ENCODE measurements around the gene BLOC1S1. TPM values are rescaled to one million over a fixed set of nuclear protein-coding genes. Genes with fewer than 3 reads are reported as not detected.

Gene BLOC1S1
- total RNA-seq, 1 donor from 2014 or later: 109 TPM

DNA sequence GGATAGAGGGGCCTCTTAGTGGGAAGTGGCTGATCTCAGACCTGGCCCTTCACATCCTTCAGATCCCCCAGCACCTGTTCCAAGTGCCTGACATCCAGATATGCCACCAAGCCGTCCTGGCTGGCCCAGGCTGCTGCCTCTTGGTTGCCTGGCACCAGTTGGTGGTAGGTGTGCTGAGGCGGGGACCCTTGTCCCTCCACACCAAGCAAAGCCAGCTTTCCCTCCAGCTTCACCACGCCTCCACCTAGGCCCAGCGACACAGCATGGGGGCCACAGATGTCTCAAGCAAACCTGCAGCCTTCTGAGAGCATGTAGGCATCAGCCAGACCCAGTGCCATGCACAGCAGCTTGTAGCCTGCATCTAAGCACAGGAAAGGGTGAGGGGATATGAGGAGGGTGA, 16.4 kb downstream of the BLOC1S1 start:
- intact Hi-C loops (cut with micrococcal nuclease): no loop called here
- Histone ChIP-seq H3K27me3 (ENCODE audit: low read depth) (no peaks in the 10 kb centered on the region), H3K36me3 (peaks cover 2% of the 10 kb centered on the region), H3K4me3 (no peak overlapping the region), H3K27ac (replicated peaks) (no peak overlapping the region), H3K9me3 (replicated peaks) (no peaks in the 10 kb centered on the region), H3K4me1 (peaks cover 38% of the 10 kb centered on the region)
- DNase-seq: no peak
- TF ChIP-seq, protein P1, sequence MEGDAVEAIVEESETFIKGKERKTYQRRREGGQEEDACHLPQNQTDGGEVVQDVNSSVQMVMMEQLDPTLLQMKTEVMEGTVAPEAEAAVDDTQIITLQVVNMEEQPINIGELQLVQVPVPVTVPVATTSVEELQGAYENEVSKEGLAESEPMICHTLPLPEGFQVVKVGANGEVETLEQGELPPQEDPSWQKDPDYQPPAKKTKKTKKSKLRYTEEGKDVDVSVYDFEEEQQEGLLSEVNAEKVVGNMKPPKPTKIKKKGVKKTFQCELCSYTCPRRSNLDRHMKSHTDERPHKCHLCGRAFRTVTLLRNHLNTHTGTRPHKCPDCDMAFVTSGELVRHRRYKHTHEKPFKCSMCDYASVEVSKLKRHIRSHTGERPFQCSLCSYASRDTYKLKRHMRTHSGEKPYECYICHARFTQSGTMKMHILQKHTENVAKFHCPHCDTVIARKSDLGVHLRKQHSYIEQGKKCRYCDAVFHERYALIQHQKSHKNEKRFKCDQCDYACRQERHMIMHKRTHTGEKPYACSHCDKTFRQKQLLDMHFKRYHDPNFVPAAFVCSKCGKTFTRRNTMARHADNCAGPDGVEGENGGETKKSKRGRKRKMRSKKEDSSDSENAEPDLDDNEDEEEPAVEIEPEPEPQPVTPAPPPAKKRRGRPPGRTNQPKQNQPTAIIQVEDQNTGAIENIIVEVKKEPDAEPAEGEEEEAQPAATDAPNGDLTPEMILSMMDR (IDR thresholded peaks at IDR 0.05; ENCODE audit: borderline replicate concordance): no peak

DNA sequence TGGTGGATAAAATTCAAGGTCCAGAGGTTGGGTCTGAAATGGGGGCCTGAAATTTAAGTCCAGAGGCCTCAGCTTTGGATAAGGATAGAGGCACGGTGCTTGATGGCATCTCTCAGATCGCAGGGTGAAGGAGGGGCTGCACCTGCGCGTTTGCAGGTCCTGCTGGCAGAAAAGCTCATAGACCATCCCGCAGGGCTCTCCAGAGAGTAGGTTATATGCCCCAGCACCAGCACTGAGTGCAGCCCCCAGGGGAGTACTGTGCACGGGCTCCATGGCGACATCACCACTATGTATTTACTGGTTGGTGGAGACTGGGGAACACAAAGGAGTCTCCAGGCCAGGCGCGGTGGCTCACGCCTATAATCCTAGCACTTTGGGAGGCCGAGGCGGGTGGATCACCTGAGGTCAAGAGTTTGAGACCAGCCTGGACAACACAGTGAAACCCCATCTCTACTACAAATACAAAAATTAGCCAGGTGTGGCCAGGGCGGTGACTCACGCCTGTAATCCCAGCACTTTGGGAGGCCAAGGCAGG, 17.2 kb downstream of the BLOC1S1 start:
- H3K4me3 ChIP-seq: no peak overlapping the region
- no peak for DNase-seq
- intact Hi-C loops (cut with micrococcal nuclease): no loop called here

DNA sequence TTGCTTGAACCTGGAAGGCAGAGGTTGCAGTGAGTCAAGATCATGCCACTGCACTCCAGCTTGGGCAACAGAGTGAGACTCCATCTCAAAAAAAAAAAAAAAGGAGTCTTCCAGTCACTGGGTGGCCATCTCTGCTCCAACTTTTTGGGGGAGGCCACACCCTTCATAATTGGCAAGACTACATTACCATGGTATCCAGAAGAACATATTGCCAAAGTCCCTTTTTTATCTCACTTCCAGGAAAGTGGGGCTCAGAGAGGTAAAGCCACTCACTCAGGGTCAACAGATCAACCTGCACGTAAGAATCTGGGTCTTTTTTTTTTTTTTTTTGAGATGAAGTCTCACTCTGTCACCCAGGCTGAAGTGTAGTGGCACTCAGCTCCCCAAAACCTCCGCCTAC, 18.0 kb downstream of the BLOC1S1 start:
- peaks cover 37% of the 10 kb centered on the region for H3K4me1 ChIP-seq
- H3K4me3 ChIP-seq: no peak overlapping the region
- no peaks in the 10 kb centered on the region for H3K9me3 ChIP-seq (replicated peaks)
- no peak overlapping the region for H3K27ac ChIP-seq (replicated peaks)
- intact Hi-C loops (cut with micrococcal nuclease): no loop called here
- DNase-seq: no peak
- no peaks in the 10 kb centered on the region for H3K27me3 ChIP-seq (ENCODE audit: low read depth)
- no peaks in the 10 kb centered on the region for H3K36me3 ChIP-seq
- TF ChIP-seq, protein P1 (IDR thresholded peaks at IDR 0.05; ENCODE audit: borderline replicate concordance): no peak

More for the DNA sequence above, 17.2 kb downstream of the BLOC1S1 start:
- Histone ChIP-seq H3K27ac (replicated peaks) (no peak overlapping the region), H3K36me3 (no peaks in the 10 kb centered on the region), H3K27me3 (ENCODE audit: low read depth) (no peaks in the 10 kb centered on the region), H3K9me3 (replicated peaks) (no peaks in the 10 kb centered on the region), H3K4me1 (peaks cover 38% of the 10 kb centered on the region)
- TF ChIP-seq, protein P1 (IDR thresholded peaks at IDR 0.05; ENCODE audit: borderline replicate concordance): no peak

DNA sequence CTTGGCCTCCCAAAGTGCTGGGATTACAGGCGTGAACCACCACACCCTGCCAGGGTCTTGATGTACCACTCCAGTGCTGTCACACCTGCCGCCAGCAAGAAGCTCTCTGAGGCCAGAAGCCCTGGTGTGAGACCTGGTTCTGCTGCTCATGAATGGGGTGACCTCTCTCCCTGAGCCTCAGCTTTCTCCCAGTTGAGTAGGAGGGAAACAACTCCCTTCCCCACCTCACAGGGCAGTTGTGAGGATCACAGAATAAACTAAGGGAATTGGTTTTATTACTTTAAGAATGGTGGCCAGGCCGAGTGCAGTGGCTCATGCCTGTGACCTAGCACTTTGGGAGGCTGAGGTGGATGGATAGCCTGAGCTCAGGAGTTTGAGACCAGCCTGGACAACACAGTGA, 18.7 kb downstream of the BLOC1S1 start:
- no peaks in the 10 kb centered on the region for H3K27me3 ChIP-seq (ENCODE audit: low read depth)
- intact Hi-C loops (cut with micrococcal nuclease): no loop called here
- H3K9me3 ChIP-seq (replicated peaks): no peaks in the 10 kb centered on the region
- no peaks in the 10 kb centered on the region for H3K36me3 ChIP-seq
- TF ChIP-seq, protein P1 (IDR thresholded peaks at IDR 0.05; ENCODE audit: borderline replicate concordance): no peak
- H3K27ac ChIP-seq (replicated peaks): no peak overlapping the region
- peaks cover 37% of the 10 kb centered on the region for H3K4me1 ChIP-seq
- H3K4me3 ChIP-seq: no peak overlapping the region
- no peak for DNase-seq

DNA sequence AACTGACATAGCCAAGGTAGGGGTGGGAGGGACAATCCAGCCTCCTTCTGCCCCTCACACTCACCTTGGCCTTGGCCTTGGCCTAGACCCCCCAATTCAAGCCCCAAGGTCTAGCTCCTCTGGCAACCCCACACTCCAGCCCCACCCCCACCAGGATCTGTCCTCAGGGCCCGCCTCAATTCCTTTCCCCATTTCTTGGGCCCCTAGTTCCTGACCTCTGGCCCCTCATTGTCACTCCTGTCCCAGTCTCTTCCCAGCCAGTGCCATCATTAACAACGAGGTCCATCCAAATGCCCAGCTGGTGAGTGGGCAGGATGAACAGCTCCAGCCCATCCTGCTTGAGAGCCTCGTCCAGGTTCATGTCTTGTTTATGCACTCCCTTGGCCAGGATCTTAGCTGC, 20.2 kb downstream of the BLOC1S1 start:
- TF ChIP-seq, protein P1 (IDR thresholded peaks at IDR 0.05; ENCODE audit: borderline replicate concordance): no peak
- intact Hi-C loops (cut with micrococcal nuclease): loop anchor here (5.0 kb wide), 1 partner anchor 201 kb away; no protein-coding TSS in a partner anchor
- no peaks in the 10 kb centered on the region for H3K36me3 ChIP-seq
- no peak overlapping the region for H3K4me3 ChIP-seq
- no peak overlapping the region for H3K27ac ChIP-seq (replicated peaks)
- no peaks in the 10 kb centered on the region for H3K27me3 ChIP-seq (ENCODE audit: low read depth)
- no peaks in the 10 kb centered on the region for H3K9me3 ChIP-seq (replicated peaks)
- peaks cover 22% of the 10 kb centered on the region for H3K4me1 ChIP-seq
- no peak for DNase-seq

Data from left ventricle myocardium inferior (tissue), 1 donor.